GM12878 (cell line): ENCODE measurements around the gene R3HDM2. TPM values are rescaled to one million over a fixed set of nuclear protein-coding genes. Genes with fewer than 3 reads are reported as not detected.

Source experiments
- BACH1 ChIP-seq: fragments of 450-650 bp; IDR thresholded peaks from 2 replicates; pipeline ENCODE4 v1.6.1; 2017; ENCODE audit warnings: mild to moderate bottlenecking, borderline replicate concordance
- CEBPB ChIP-seq, 2 experiments: fragments of 150-350 bp in 1 of 2; IDR thresholded peaks; 2 replicates each; pipeline ENCODE4 v1.6.1; 2012 to 2014; ENCODE audit warnings: low read depth in 2 of 2, low read length in 2 of 2, borderline replicate concordance in 1 of 2, inconsistent platforms in 1 of 2
- EP300 ChIP-seq, 2 experiments: fragments of 150-350 bp in 1 of 2; IDR thresholded peaks; 2 replicates each; pipeline ENCODE4 v1.6.1; 2011 to 2012; ENCODE audit warnings: low read depth in 2 of 2, low read length in 2 of 2, borderline replicate concordance in 1 of 2, improper control_type of control experiment in 1 of 2, inconsistent platforms in 1 of 2; ENCODE audit not compliant: control insufficient read depth in 1 of 2
- ESRRA ChIP-seq: IDR thresholded peaks from 2 replicates; pipeline ENCODE4 v1.6.1; 2012; ENCODE audit warnings: mild to moderate bottlenecking, low read length, improper control_type of control experiment
- FOS ChIP-seq: IDR thresholded peaks from 3 replicates; pipeline ENCODE4 v1.6.1; 2011; ENCODE audit warnings: borderline replicate concordance; ENCODE audit not compliant: insufficient read length; ENCODE audit errors: extremely low read depth
- FOXK2 ChIP-seq: fragments of 450-650 bp; IDR thresholded peaks from 2 replicates; pipeline ENCODE4 v1.6.1; 2017; ENCODE audit warnings: mild to moderate bottlenecking, moderate library complexity
- GABPA ChIP-seq: IDR thresholded peaks from 2 replicates; pipeline ENCODE4 v1.6.1; 2014; ENCODE audit warnings: antibody characterized with exemption, low read depth, mild to moderate bottlenecking, inconsistent platforms
- KDM1A ChIP-seq: fragments of 200-600 bp; sonication (generic); IDR thresholded peaks from 2 replicates; pipeline ENCODE4 v1.6.1; 2016; ENCODE audit warnings: borderline replicate concordance
- MEF2A ChIP-seq: IDR thresholded peaks from 2 replicates; pipeline ENCODE4 v1.6.1; 2011; ENCODE audit warnings: low read depth, mild to moderate bottlenecking, low read length, moderate library complexity; ENCODE audit not compliant: insufficient read depth
- MYC ChIP-seq: IDR thresholded peaks from 2 replicates; pipeline ENCODE4 v1.6.1; 2011; ENCODE audit warnings: mild to moderate bottlenecking, low read length, moderate library complexity, inconsistent platforms; ENCODE audit not compliant: insufficient read depth, insufficient replicate concordance, insufficient read length, severe bottlenecking
- NR2C2 ChIP-seq: IDR thresholded peaks from 2 replicates; pipeline ENCODE4 v1.6.1; 2011; ENCODE audit warnings: borderline replicate concordance, low read depth; ENCODE audit not compliant: control insufficient read depth, insufficient read length
- NRF1 ChIP-seq: conservative IDR thresholded peaks from 2 replicates; pipeline ENCODE4 v1.6.1; 2011; ENCODE audit warnings: mild to moderate bottlenecking, low read depth, low read length, improper control_type of control experiment
- PAX8 ChIP-seq: fragments of 450-650 bp; IDR thresholded peaks from 2 replicates; pipeline ENCODE4 v1.6.1; 2017; ENCODE audit warnings: mild to moderate bottlenecking, moderate library complexity
- PML ChIP-seq: IDR thresholded peaks from 2 replicates; pipeline ENCODE4 v1.6.1; 2012; ENCODE audit warnings: low read length, inconsistent platforms
- RB1 ChIP-seq: fragments of 450-650 bp; formaldehyde crosslinking; IDR thresholded peaks from 2 replicates; pipeline ENCODE4 v1.6.1; 2017; ENCODE audit warnings: mild to moderate bottlenecking, borderline replicate concordance
- SIN3A ChIP-seq: IDR thresholded peaks from 2 replicates; pipeline ENCODE4 v1.6.1; 2012; ENCODE audit warnings: low read depth, low read length, improper control_type of control experiment
- SREBF2 ChIP-seq: IDR thresholded peaks from 2 replicates; pipeline ENCODE4 v1.6.1; 2012; ENCODE audit warnings: mild to moderate bottlenecking, low read length
- STAT1 ChIP-seq: fragments of 450-650 bp; conservative IDR thresholded peaks from 2 replicates; pipeline ENCODE4 v1.6.1; 2014; ENCODE audit warnings: antibody characterized with exemption, mild to moderate bottlenecking
- ZNF274 ChIP-seq: IDR thresholded peaks from one replicate; pipeline ENCODE4 v1.8.0; 2011; ENCODE audit not compliant: insufficient read length, insufficient read depth
- ZNF384 ChIP-seq: IDR thresholded peaks from 2 replicates; pipeline ENCODE4 v1.6.1; 2012; ENCODE audit warnings: low read depth, mild to moderate bottlenecking, low read length, improper control_type of control experiment, borderline replicate concordance
- ZNF622 ChIP-seq: fragments of 450-650 bp; IDR thresholded peaks from 2 replicates; pipeline ENCODE4 v1.6.1; 2017; ENCODE audit warnings: mild to moderate bottlenecking, inconsistent platforms
- ZSCAN29 ChIP-seq: fragments of 450-650 bp; IDR thresholded peaks from 2 replicates; pipeline ENCODE4 v1.6.1; 2017; ENCODE audit warnings: mild to moderate bottlenecking, moderate library complexity
- polyA plus RNA-seq, 11 experiments: library from polyadenylated mRNA; depleted of rRNA in 4 of 11; unstranded in 6 of 11; stranded (reverse) in 5 of 11; fragments of >200 nt; fragmentation: Nextera tagmentation in 4 of 11; fragmentation: Illumina TruSeq in 1 of 11; extraction: Ambion mirVana in 4 of 11; extraction: Trizol in 1 of 11; gene quantifications; 1 replicate in 1 of 11; 2 replicates in 10 of 11; pipeline versions ENCODE4 v1.2.1 to v1.2.3, GENCODE V29; 2011 to 2016; ENCODE audit warnings: inconsistent platforms in 2 of 11, missing spikeins in 2 of 11, low read depth in 1 of 11
- total RNA-seq, 4 experiments: library from RNA; depleted of rRNA in 3 of 4; stranded (reverse); fragments of >200 nt in 3 of 4; fragmentation: Illumina TruSeq in 1 of 4; extraction: Trizol in 1 of 4; gene quantifications; 2 replicates each; pipeline versions ENCODE4 v1.2.1 to v1.2.3, GENCODE V29; 2013 to 2021
- TF ChIP-seq, protein P1 (sequence below): fragments of 450-650 bp; IDR thresholded peaks from 2 replicates; pipeline ENCODE4 v1.6.1; 2018; ENCODE audit warnings: mild to moderate bottlenecking, low read depth, moderate library complexity; ENCODE audit not compliant: partially characterized antibody
- TF ChIP-seq, protein P2 (sequence below): fragments of 450-650 bp; IDR thresholded peaks from 2 replicates; pipeline ENCODE4 v1.6.1; 2016; ENCODE audit warnings: mild to moderate bottlenecking
- TF ChIP-seq, protein P3 (sequence below): fragments of 450-650 bp; conservative IDR thresholded peaks from 2 replicates; pipeline ENCODE4 v1.6.1; 2017; ENCODE audit warnings: mild to moderate bottlenecking, moderate library complexity

R3HDM2 gene
- total and polyA plus RNA-seq, 10 of the 15 experiments (the other 5 are each of a cell fraction or from before 2014, with no cell fraction given): 4.6 to 26.1 (median 11.2) TPM

DNA sequence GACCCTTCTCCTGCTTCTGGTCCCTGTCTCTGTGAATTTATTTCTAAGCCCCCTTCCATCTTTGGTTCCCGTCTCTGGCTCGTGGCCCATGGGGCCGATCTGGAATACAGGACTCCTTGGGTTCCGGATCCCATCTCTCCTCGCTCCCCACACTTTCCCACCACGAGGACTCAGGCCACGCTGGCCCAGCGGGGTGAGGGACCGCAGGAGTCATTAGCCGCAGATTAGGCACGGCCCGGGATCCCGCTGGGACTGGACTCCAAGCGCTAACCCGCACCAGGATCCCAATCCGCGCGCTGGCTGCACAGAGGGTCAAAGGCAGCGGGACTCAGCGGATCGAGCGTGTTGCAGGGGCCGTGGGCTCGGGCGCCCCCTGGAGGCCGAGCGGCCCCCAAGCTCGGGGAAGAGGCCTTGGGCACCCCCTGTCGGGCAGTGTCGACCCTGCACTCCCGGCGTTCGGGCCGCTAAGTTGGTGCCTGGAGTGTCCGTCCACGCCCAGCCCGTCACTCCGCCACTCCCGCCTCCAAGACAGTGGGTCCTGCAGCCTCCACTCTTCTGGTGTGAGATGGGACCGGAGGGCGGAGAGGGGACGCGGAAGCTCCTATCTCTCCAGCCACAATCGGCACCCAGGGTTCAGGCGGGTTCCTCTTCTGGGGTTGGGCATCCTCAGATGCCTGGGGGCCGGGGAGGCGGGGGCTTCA is 191.8 kb downstream of the R3HDM2 start (continued):
- TF ChIP-seq, protein P1, sequence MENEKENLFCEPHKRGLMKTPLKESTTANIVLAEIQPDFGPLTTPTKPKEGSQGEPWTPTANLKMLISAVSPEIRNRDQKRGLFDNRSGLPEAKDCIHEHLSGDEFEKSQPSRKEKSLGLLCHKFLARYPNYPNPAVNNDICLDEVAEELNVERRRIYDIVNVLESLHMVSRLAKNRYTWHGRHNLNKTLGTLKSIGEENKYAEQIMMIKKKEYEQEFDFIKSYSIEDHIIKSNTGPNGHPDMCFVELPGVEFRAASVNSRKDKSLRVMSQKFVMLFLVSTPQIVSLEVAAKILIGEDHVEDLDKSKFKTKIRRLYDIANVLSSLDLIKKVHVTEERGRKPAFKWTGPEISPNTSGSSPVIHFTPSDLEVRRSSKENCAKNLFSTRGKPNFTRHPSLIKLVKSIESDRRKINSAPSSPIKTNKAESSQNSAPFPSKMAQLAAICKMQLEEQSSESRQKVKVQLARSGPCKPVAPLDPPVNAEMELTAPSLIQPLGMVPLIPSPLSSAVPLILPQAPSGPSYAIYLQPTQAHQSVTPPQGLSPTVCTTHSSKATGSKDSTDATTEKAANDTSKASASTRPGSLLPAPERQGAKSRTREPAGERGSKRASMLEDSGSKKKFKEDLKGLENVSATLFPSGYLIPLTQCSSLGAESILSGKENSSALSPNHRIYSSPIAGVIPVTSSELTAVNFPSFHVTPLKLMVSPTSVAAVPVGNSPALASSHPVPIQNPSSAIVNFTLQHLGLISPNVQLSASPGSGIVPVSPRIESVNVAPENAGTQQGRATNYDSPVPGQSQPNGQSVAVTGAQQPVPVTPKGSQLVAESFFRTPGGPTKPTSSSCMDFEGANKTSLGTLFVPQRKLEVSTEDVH: no peak
- no peak for TF ChIP-seq NR2C2
- no peak for TF ChIP-seq MEF2A
- TF ChIP-seq CEBPB (IDR thresholded peaks at IDR 0.05; ENCODE audit: borderline replicate concordance in 1 of 2, low read depth in 2 of 2, low read length in 2 of 2): no peak
- TF ChIP-seq SREBF2: no peak
- no peak for TF ChIP-seq FOS
- no peak for TF ChIP-seq PML
- TF ChIP-seq BACH1: peak; percentile 56; the same call in 1 of the 2 replicates
- TF ChIP-seq ZNF622: no peak
- TF ChIP-seq ZNF274: no peak
- no peak for TF ChIP-seq SIN3A
- TF ChIP-seq RB1: peak; percentile 90; the same call in 1 of the 2 replicates
- TF ChIP-seq ESRRA: no peak
- no peak for TF ChIP-seq PAX8
- TF ChIP-seq ZSCAN29: no peak
- no peak for TF ChIP-seq GABPA
- TF ChIP-seq, protein P2, sequence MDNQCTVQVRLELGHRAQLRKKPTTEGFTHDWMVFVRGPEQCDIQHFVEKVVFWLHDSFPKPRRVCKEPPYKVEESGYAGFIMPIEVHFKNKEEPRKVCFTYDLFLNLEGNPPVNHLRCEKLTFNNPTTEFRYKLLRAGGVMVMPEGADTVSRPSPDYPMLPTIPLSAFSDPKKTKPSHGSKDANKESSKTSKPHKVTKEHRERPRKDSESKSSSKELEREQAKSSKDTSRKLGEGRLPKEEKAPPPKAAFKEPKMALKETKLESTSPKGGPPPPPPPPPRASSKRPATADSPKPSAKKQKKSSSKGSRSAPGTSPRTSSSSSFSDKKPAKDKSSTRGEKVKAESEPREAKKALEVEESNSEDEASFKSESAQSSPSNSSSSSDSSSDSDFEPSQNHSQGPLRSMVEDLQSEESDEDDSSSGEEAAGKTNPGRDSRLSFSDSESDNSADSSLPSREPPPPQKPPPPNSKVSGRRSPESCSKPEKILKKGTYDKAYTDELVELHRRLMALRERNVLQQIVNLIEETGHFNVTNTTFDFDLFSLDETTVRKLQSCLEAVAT: no peak
- TF ChIP-seq MYC: no peak
- TF ChIP-seq FOXK2: no peak
- no peak for TF ChIP-seq NRF1
- no peak for TF ChIP-seq KDM1A
- TF ChIP-seq EP300 (IDR thresholded peaks at IDR 0.05; ENCODE audit: borderline replicate concordance in 1 of 2, control insufficient read depth in 1 of 2, low read depth in 2 of 2, low read length in 2 of 2): no peak
- no peak for TF ChIP-seq STAT1
- no peak for TF ChIP-seq ZNF384
- TF ChIP-seq, protein P3, sequence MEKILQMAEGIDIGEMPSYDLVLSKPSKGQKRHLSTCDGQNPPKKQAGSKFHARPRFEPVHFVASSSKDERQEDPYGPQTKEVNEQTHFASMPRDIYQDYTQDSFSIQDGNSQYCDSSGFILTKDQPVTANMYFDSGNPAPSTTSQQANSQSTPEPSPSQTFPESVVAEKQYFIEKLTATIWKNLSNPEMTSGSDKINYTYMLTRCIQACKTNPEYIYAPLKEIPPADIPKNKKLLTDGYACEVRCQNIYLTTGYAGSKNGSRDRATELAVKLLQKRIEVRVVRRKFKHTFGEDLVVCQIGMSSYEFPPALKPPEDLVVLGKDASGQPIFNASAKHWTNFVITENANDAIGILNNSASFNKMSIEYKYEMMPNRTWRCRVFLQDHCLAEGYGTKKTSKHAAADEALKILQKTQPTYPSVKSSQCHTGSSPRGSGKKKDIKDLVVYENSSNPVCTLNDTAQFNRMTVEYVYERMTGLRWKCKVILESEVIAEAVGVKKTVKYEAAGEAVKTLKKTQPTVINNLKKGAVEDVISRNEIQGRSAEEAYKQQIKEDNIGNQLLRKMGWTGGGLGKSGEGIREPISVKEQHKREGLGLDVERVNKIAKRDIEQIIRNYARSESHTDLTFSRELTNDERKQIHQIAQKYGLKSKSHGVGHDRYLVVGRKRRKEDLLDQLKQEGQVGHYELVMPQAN: 0 out of 2 replicates have a peak, but pooled peaks have one; percentile 55
